Fibroblast of lung (primary cell): ENCODE results near the gene HKDC1. TPM values are rescaled to one million over a fixed set of nuclear protein-coding genes. Genes with fewer than 3 reads are reported as not detected.
A peak's percentile ranks its signal among the peaks of the same experiment; 100 is the strongest.

Experiments
- DNase-seq, 2 donors: peaks; one replicate each; pipeline versions ENCODE4 v3.0.0 to v3.0.0-alpha.2; 2010; ENCODE audit warnings: low read depth in 2 of 2
- H2AFZ ChIP-seq: 2 replicates; pipeline ENCODE4 v1.5.1; 2012; ENCODE audit warnings: low read length, control low read depth, inconsistent platforms
- H3K27ac ChIP-seq: 2 replicates; pipeline ENCODE4 v1.5.1; 2011; ENCODE audit warnings: low read length, control low read depth; ENCODE audit not compliant: insufficient read depth
- H3K27me3 ChIP-seq: 2 replicates; pipeline ENCODE4 v1.5.1; 2011; ENCODE audit warnings: mild to moderate bottlenecking, low read length; ENCODE audit not compliant: control insufficient read depth, insufficient read depth
- H3K36me3 ChIP-seq: 2 replicates; pipeline ENCODE4 v1.5.1; 2011; ENCODE audit warnings: low read length; ENCODE audit not compliant: control insufficient read depth, insufficient read depth
- H3K4me1 ChIP-seq: 2 replicates; pipeline ENCODE4 v1.5.1; 2011; ENCODE audit warnings: low read length; ENCODE audit not compliant: control insufficient read depth, insufficient read depth; ENCODE audit errors: extremely low read depth
- H3K4me2 ChIP-seq: 2 replicates; pipeline ENCODE4 v1.5.1; 2011; ENCODE audit warnings: low read length, control low read depth; ENCODE audit not compliant: insufficient read depth; ENCODE audit errors: extremely low read depth
- H3K4me3 ChIP-seq, 4 experiments: fragments of 200-600 bp in 1 of 4; sonication (generic) in 1 of 4; replicated peaks in 1 of 4; 2 replicates each; pipeline ENCODE4 v1.5.1; 2011 to 2016; ENCODE audit warnings: low read length in 4 of 4, low read depth in 3 of 4, mild to moderate bottlenecking in 3 of 4, control low read depth in 2 of 4, inconsistent platforms in 1 of 4, mixed read lengths in 1 of 4; ENCODE audit not compliant: insufficient read depth in 1 of 4; ENCODE audit errors: control extremely low read depth in 1 of 4
- H3K79me2 ChIP-seq: 2 replicates; pipeline ENCODE4 v1.5.1; 2012; ENCODE audit warnings: mild to moderate bottlenecking, low read length, inconsistent platforms; ENCODE audit not compliant: control insufficient read depth, insufficient read depth
- H3K9ac ChIP-seq: 2 replicates; pipeline ENCODE4 v1.5.1; 2011; ENCODE audit warnings: mild to moderate bottlenecking, low read length, control low read depth; ENCODE audit not compliant: insufficient read depth
- H3K9me3 ChIP-seq: 2 replicates; pipeline ENCODE4 v1.5.1; 2012; ENCODE audit warnings: low read depth, low read length; ENCODE audit not compliant: control insufficient read depth, insufficient read depth
- H4K20me1 ChIP-seq: 2 replicates; pipeline ENCODE4 v1.5.1; 2011; ENCODE audit warnings: low read length; ENCODE audit not compliant: control insufficient read depth, insufficient read depth; ENCODE audit errors: extremely low read depth
- EZH2 ChIP-seq: IDR thresholded peaks from 2 replicates; pipeline ENCODE4 v1.5.1; 2012; ENCODE audit warnings: low read length, control low read depth, mild to moderate bottlenecking; ENCODE audit errors: missing control alignments
- polyA plus RNA-seq, 2 donors: library from polyadenylated mRNA; depleted of rRNA in 1 of 2; stranded (reverse) in 1 of 2; unstranded in 1 of 2; fragments of >200 nt; gene quantifications; 2 replicates each; pipeline ENCODE4 v1.2.1, GENCODE V29; 2011 to 2012; ENCODE audit warnings: missing spikeins in 1 of 2
- total RNA-seq: library from RNA; depleted of rRNA; stranded (reverse); fragments of >200 nt; gene quantifications from 2 replicates; pipeline ENCODE4 v1.2.1, GENCODE V29; 2014
- TF ChIP-seq, protein P1 (sequence below), 2 donors: IDR thresholded peaks in 1 of 2; conservative IDR thresholded peaks in 1 of 2; 1 replicate in 1 of 2; 2 replicates in 1 of 2; pipeline ENCODE4 v1.5.1; 2011 to 2012; ENCODE audit warnings: low read length in 2 of 2, control low read depth in 1 of 2, inconsistent platforms in 1 of 2, low read depth in 1 of 2, mild to moderate bottlenecking in 1 of 2

Gene HKDC1
- total and polyA plus RNA-seq, 2 donors (not counting 1 experiment from before 2014, with no cell fraction given), result 0.12 to 1.8 TPM

DNA sequence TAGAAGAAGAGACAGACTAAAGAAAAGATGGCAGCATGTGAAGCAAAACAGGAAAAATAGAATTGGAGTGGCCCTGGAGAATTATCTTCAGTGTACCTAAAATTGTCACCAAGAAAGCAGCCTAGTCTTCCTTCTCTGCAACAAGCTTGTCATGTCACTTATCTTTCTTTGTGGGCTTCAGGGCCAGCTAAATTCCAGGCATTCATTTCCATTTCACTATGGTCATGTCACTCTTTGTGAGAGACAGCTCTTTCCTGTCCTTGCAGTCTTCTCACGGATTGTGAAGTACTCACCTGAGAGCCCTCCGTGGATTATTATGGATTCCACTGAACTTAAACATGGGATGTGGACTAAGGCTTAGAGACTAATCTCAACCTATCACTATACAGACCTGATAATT lies 9.0 kb upstream of the HKDC1 start:
- H3K4me2 ChIP-seq, result no peak overlapping the region
- no peak overlapping the region for H3K9ac ChIP-seq
- no peak overlapping the region for H3K27ac ChIP-seq
- no peaks in the 10 kb centered on the region for H3K4me1 ChIP-seq
- TF ChIP-seq, protein P1, sequence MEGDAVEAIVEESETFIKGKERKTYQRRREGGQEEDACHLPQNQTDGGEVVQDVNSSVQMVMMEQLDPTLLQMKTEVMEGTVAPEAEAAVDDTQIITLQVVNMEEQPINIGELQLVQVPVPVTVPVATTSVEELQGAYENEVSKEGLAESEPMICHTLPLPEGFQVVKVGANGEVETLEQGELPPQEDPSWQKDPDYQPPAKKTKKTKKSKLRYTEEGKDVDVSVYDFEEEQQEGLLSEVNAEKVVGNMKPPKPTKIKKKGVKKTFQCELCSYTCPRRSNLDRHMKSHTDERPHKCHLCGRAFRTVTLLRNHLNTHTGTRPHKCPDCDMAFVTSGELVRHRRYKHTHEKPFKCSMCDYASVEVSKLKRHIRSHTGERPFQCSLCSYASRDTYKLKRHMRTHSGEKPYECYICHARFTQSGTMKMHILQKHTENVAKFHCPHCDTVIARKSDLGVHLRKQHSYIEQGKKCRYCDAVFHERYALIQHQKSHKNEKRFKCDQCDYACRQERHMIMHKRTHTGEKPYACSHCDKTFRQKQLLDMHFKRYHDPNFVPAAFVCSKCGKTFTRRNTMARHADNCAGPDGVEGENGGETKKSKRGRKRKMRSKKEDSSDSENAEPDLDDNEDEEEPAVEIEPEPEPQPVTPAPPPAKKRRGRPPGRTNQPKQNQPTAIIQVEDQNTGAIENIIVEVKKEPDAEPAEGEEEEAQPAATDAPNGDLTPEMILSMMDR (conservative IDR thresholded peaks at IDR 0.05 in 1 of 2, IDR thresholded peaks at IDR 0.05 in 1 of 2; ENCODE audit: low read depth in 1 of 2, low read length in 2 of 2), result no peak
- TF ChIP-seq EZH2, result no peak
- H3K79me2 ChIP-seq, result no peaks in the 10 kb centered on the region
- peaks cover 2% of the 10 kb centered on the region for H3K36me3 ChIP-seq
- H3K27me3 ChIP-seq, result no peaks in the 10 kb centered on the region
- H3K4me3 ChIP-seq, result no peak overlapping the region
- H3K9me3 ChIP-seq, result no peaks in the 10 kb centered on the region
- DNase-seq, result no peak
- H4K20me1 ChIP-seq, result no peaks in the 10 kb centered on the region
- no peak overlapping the region for H2AFZ ChIP-seq

DNA sequence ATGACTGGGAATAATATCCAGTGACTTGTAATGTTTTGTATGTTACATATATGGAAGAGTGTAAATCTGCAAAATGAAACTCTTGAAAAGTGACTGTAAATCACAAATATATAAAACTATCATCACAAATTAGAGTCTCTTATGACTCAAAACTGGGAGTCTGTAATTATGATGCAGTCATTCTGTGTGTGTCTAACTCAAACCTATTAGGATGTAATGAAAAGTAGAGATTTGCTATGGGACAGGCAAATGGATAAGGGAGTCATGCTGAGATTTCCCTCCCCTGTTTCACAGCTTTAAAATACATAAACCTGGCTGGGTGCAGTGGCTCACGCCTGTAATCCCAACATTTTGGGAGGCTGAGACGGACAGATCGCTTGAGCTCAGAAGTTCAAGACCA lies 8.6 kb upstream of the HKDC1 start:
- no peak for TF ChIP-seq EZH2
- TF ChIP-seq, protein P1 (conservative IDR thresholded peaks at IDR 0.05 in 1 of 2, IDR thresholded peaks at IDR 0.05 in 1 of 2; ENCODE audit: low read depth in 1 of 2, low read length in 2 of 2), result no peak
- H3K36me3 ChIP-seq, result peaks cover 2% of the 10 kb centered on the region
- H2AFZ ChIP-seq, result no peak overlapping the region
- H3K4me2 ChIP-seq, result no peak overlapping the region
- no peaks in the 10 kb centered on the region for H3K27me3 ChIP-seq
- no peak overlapping the region for H3K4me3 ChIP-seq
- no peaks in the 10 kb centered on the region for H3K4me1 ChIP-seq
- H4K20me1 ChIP-seq, result no peaks in the 10 kb centered on the region
- H3K9ac ChIP-seq, result no peak overlapping the region
- H3K27ac ChIP-seq, result no peak overlapping the region
- no peaks in the 10 kb centered on the region for H3K9me3 ChIP-seq
- no peak for DNase-seq
- no peaks in the 10 kb centered on the region for H3K79me2 ChIP-seq

DNA sequence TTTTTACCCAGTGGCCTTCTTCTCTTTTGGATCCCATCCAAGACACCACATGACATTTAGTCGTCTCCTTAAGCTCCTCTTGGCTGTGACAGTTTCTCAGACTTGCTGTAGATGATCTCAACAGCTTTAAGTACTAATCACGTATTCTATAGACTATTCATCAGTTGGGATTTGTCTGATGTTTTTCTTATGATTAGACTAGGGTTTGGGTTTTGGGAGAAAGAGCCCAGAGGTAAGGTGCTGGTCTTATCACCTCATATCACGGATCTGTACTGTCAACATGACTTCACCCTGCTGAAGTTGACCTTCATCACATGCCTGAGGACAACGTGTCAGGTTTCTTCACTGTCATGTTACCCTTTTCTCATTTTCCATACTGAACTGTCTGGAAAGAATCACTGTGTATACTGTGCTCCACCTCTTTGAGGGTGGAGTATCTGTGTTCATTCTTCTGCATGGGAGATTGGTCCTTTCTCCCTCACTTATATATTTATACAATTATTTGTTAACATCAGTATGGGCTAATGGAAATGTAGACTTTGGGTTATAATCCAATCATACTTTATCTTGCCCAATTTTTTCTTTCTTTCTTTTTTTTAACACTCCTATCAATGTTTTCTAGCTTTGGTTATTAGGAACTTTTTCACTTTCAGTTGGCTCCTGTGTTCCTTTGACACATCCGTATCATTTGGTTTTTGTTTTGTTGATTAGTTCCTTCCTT lies 6.4 kb upstream of the HKDC1 start:
- Histone ChIP-seq H3K27ac (no peak overlapping the region), H3K9ac (no peak overlapping the region), H3K4me1 (peaks cover 3% of the 10 kb centered on the region), H3K4me2 (no peak overlapping the region), H3K9me3 (no peaks in the 10 kb centered on the region), H3K36me3 (no peaks in the 10 kb centered on the region), H3K79me2 (no peaks in the 10 kb centered on the region), H4K20me1 (no peaks in the 10 kb centered on the region), H2AFZ (no peak overlapping the region), H3K4me3 (no peak overlapping the region), H3K27me3 (no peaks in the 10 kb centered on the region)
- peak in 1 of 2 donors; percentile 65 for DNase-seq
- TF ChIP-seq EZH2, result no peak
- TF ChIP-seq, protein P1 (conservative IDR thresholded peaks at IDR 0.05 in 1 of 2, IDR thresholded peaks at IDR 0.05 in 1 of 2; ENCODE audit: low read depth in 1 of 2, low read length in 2 of 2), result no peak
